Measurements from ENCODE around the gene CTTNBP2NL. TPM values are rescaled to one million over a fixed set of nuclear protein-coding genes. Genes with fewer than 3 reads are reported as not detected.

CTTNBP2NL gene
- total RNA-seq, 1 experiment from 2014 or later: 32.2 TPM

DNA sequence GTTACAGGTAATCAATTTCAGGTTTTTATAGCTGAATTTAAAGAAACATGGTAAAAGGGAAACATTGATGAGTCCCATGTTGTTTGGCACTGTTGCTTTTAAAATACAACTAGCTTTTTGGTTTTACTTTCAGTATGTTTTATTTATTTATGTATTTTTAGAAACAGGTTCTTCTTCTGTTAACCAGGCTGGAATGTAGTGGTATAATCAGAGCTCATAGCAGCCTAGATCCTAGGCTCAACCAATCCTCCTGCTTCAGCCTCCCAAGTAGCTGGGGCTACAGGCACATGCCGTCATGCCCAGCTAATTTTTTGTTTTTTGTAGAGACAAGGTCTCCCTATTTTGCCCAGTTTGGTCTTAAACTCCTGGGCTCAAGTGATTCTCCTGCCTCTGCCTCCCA lies 50.4 kb downstream of the CTTNBP2NL start:
- Histone ChIP-seq H3K36me3 (ENCODE audit: low read depth) (peaks cover 5% of the 10 kb centered on the region; the same call in 1 of the 2 replicates), H4K20me1 (ENCODE audit: insufficient read depth) (no peaks in the 10 kb centered on the region; the same call in 1 of the 2 replicates), H3K9me3 (ENCODE audit: insufficient read depth, low read depth) (no peaks in the 10 kb centered on the region), H3K27me3 (ENCODE audit: insufficient read depth, low read depth) (no peaks in the 10 kb centered on the region), H2AFZ (no peak overlapping the region), H3K9me2 (ENCODE audit: insufficient read depth) (no peaks in the 10 kb centered on the region), H3K79me2 (ENCODE audit: low read depth) (peaks cover 16% of the 10 kb centered on the region), H3K4me2 (no peak overlapping the region), H3K27ac (no peak overlapping the region), H3K4me1 (replicated peaks; ENCODE audit: insufficient read depth) (peaks cover 15% of the 10 kb centered on the region), H3K4me3 (no peak overlapping the region), H3F3A (ENCODE audit: insufficient read depth, low read depth) (peaks cover 6% of the 10 kb centered on the region; the same call in 1 of the 2 replicates)
- ChIA-PET CTCF (interaction anchor here (0.6 kb wide), 1 partner anchor 115 kb away, joined by 3 read pairs; no protein-coding TSS in a partner anchor), POLR2A (ENCODE audit: unreplicated experiment) (no interaction called here)
- DNase-seq: no peak
- no TSS peak for BruUV-seq (replicated peaks)
- TF ChIP-seq, protein P1, sequence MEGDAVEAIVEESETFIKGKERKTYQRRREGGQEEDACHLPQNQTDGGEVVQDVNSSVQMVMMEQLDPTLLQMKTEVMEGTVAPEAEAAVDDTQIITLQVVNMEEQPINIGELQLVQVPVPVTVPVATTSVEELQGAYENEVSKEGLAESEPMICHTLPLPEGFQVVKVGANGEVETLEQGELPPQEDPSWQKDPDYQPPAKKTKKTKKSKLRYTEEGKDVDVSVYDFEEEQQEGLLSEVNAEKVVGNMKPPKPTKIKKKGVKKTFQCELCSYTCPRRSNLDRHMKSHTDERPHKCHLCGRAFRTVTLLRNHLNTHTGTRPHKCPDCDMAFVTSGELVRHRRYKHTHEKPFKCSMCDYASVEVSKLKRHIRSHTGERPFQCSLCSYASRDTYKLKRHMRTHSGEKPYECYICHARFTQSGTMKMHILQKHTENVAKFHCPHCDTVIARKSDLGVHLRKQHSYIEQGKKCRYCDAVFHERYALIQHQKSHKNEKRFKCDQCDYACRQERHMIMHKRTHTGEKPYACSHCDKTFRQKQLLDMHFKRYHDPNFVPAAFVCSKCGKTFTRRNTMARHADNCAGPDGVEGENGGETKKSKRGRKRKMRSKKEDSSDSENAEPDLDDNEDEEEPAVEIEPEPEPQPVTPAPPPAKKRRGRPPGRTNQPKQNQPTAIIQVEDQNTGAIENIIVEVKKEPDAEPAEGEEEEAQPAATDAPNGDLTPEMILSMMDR (conservative IDR thresholded peaks at IDR 0.05): no peak
- no peak for TF ChIP-seq EZH2 (IDR thresholded peaks at IDR 0.05; ENCODE audit: low read depth)
- intact Hi-C loops (cut with micrococcal nuclease; ENCODE audit: unreplicated experiment): no loop called here

DNA sequence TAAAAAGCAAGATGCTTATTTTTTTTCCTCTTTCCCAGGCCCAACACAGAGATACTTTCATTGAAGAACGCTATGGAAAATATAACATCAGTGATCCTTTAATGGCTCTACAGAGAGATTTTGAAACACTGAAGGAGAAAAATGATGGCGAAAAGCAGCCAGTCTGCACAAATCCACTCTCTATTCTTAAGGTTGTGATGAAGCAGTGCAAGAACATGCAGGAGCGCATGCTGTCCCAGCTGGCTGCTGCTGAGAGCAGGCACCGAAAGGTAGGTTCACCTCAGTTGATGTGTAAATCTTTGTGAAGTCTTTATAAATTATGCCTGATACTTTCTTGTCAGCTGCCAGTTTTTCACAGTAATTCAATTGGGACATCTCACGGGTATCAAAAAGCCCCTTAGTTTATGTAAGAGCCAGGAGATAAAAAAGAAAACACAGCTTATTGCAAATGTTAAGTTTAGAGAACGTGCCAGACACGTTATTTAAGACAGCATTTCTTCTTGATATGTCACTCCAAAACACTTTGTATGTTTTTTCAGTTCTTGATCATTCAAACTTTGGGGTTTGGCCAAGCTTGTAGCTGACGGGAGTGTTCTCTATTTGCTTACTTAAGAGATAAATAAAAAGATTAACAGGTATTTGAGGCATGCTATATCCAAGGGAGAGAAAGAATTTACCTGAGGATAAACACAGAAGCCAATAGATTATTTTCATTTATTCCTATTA lies 53.1 kb downstream of the CTTNBP2NL start:
- no peaks in the 10 kb centered on the region for H3K9me3 ChIP-seq (ENCODE audit: insufficient read depth, low read depth)
- H4K20me1 ChIP-seq (ENCODE audit: insufficient read depth): no peaks in the 10 kb centered on the region; the same call in 1 of the 2 replicates
- no peak overlapping the region for H3K4me2 ChIP-seq
- H3K9me2 ChIP-seq (ENCODE audit: insufficient read depth): no peaks in the 10 kb centered on the region
- POLR2A ChIA-PET (ENCODE audit: unreplicated experiment): no interaction called here
- CTCF ChIA-PET: no interaction called here
- no peak for TF ChIP-seq EZH2 (IDR thresholded peaks at IDR 0.05; ENCODE audit: low read depth)
- TF ChIP-seq, protein P1 (conservative IDR thresholded peaks at IDR 0.05): no peak
- H3K4me3 ChIP-seq: no peak overlapping the region
- H3K4me1 ChIP-seq (replicated peaks; ENCODE audit: insufficient read depth): peaks cover 20% of the 10 kb centered on the region
- H2AFZ ChIP-seq: no peak overlapping the region
- H3K27me3 ChIP-seq (ENCODE audit: insufficient read depth, low read depth): no peaks in the 10 kb centered on the region
- H3K27ac ChIP-seq: no peak overlapping the region
- intact Hi-C loops (cut with micrococcal nuclease; ENCODE audit: unreplicated experiment): no loop called here
- H3F3A ChIP-seq (ENCODE audit: insufficient read depth, low read depth): peaks cover 6% of the 10 kb centered on the region; the same call in 1 of the 2 replicates
- no peak for DNase-seq
- peaks cover 8% of the 10 kb centered on the region; the same call in 1 of the 2 replicates for H3K79me2 ChIP-seq (ENCODE audit: low read depth)
- no TSS peak for BruUV-seq (replicated peaks)
- peaks cover 13% of the 10 kb centered on the region for H3K36me3 ChIP-seq (ENCODE audit: low read depth)

DNA sequence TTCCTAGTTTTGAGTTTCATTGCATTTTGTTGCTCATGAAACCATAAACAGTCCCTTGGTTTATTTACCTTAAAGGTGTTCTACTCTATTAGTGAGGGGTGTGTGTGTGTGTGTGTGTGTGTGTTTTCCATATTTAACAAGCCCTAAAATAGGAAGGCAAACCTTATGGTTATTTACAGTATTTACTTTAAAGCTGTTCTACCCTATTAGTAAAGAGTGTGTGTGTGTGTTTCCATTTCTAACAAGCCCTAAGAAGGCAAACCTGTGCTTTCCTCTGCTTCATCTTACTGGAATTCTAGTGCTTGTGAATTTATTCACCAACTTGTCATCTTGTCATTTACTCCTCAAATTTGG lies 53.6 kb downstream of the CTTNBP2NL start:
- intact Hi-C loops (cut with micrococcal nuclease; ENCODE audit: unreplicated experiment): no loop called here
- DNase-seq: no peak
- Histone ChIP-seq H3K4me3 (no peak overlapping the region), H3K36me3 (ENCODE audit: low read depth) (peaks cover 18% of the 10 kb centered on the region), H3K4me1 (replicated peaks; ENCODE audit: insufficient read depth) (peaks cover 20% of the 10 kb centered on the region), H4K20me1 (ENCODE audit: insufficient read depth) (peaks cover 4% of the 10 kb centered on the region; the same call in 1 of the 2 replicates), H3K27me3 (ENCODE audit: insufficient read depth, low read depth) (no peaks in the 10 kb centered on the region), H3K27ac (no peak overlapping the region), H3K79me2 (ENCODE audit: low read depth) (0 out of 2 replicates have a peak, but pooled peaks cover 6% of the 10 kb centered on the region), H2AFZ (no peak overlapping the region), H3F3A (ENCODE audit: insufficient read depth, low read depth) (peaks cover 6% of the 10 kb centered on the region; the same call in 1 of the 2 replicates), H3K4me2 (no peak overlapping the region), H3K9me2 (ENCODE audit: insufficient read depth) (no peaks in the 10 kb centered on the region), H3K9me3 (ENCODE audit: insufficient read depth, low read depth) (no peaks in the 10 kb centered on the region)
- ChIA-PET CTCF (no interaction called here), POLR2A (ENCODE audit: unreplicated experiment) (no interaction called here)
- TF ChIP-seq, protein P1 (conservative IDR thresholded peaks at IDR 0.05): no peak
- no peak for TF ChIP-seq EZH2 (IDR thresholded peaks at IDR 0.05; ENCODE audit: low read depth)
- BruUV-seq (replicated peaks): no TSS peak

Measured in PC-9 (cell line).